CD4-positive, alpha-beta T cell treated with Interleukin-17A for 1 hour (primary cell): Measurements from ENCODE around the gene GSTM2.
A peak's percentile ranks its signal among the peaks of the same experiment; 100 is the strongest.
"Not testable (repeated sequence)": the region's sequence is repeated elsewhere in the genome, so short reads cannot be mapped to it uniquely, and the experiment has no call there.

Experiments used
- DNase-seq: peaks from one replicate; pipeline ENCODE4 v3.0.0-alpha.2; 2020

Gene GSTM2

GRCh38 chr1:109650609-109651008, 17.2 kb upstream of the GSTM2 start:
- no peak for DNase-seq

DNA sequence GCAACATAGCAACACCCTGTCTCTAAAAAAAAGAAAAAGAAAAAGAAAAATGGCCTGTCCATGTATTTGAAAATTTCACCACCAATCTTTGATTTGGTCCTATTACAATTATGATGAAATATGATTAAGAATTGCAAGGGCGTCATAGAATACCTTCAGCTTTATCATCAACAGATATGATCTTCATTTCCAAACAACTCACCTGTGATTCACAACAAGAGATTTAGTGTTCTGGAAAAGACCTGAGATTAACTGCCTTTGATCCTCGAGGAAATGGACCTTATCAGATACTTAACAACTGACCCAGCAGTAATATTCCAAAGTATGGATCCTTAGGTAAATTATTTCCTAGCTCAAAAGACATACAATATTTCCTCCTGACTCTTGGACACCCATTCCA, 15.5 kb upstream of the GSTM2 start:
- DNase-seq, result no peak

GRCh38 chr1:109653306-109653705, 14.6 kb upstream of the GSTM2 start:
- no peak for DNase-seq

- DNase-seq, result no peak
These were observed 13.3 kb upstream of the GSTM2 start for GRCh38 chr1:109654519-109654918.

DNA sequence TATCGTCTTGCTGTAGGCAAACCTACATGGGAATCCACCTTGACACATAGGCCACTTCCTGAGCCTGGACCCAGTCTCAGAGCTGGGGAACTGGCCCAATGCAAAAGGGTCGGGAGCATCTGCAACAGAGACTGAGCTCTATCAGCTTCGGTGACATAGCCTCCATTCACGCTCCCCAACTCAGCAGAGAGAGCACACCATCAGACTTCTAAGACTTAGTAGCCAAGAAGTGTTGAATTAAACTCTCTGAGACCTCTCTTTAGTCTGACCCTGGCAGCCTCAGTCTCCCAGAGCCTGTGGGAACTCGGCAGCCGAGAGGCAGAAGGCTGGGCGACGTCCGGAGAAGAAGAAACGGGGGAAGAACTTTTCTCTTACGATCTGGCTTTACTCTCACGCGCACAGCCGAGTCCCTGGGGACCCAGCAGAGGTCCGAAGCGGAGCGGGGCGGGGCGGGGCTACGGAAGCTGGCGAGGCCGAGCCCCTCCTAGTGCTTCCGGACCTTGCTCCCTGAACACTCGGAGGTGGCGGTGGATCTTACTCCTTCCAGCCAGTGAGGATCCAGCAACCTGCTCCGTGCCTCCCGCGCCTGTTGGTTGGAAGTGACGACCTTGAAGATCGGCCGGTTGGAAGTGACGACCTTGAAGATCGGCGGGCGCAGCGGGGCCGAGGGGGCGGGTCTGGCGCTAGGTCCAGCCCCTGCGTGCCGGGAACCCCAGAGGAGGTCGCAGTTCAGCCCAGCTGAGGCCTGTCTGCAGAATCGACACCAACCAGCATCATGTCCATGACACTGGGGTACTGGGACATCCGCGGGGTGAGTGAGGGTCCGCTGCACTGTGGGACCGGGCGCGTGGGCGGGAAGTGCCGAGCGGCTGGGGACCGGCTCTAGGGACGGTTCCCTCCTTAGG, 12.0 kb upstream of the GSTM2 start, which contains the start of gene GSTM4:
TSS of gene GSTM4 (plus strand) at position 485 of the 905 bp plus-strand sequence. CDS start at position 776, 291 bp downstream.
- peak; percentile 61 for DNase-seq

- DNase-seq, result no peak
These were observed 10.5 kb upstream of the GSTM2 start for GRCh38 chr1:109657395-109657794.

GRCh38 chr1:109657970-109658369, 9.9 kb upstream of the GSTM2 start:
- no peak for DNase-seq

DNA sequence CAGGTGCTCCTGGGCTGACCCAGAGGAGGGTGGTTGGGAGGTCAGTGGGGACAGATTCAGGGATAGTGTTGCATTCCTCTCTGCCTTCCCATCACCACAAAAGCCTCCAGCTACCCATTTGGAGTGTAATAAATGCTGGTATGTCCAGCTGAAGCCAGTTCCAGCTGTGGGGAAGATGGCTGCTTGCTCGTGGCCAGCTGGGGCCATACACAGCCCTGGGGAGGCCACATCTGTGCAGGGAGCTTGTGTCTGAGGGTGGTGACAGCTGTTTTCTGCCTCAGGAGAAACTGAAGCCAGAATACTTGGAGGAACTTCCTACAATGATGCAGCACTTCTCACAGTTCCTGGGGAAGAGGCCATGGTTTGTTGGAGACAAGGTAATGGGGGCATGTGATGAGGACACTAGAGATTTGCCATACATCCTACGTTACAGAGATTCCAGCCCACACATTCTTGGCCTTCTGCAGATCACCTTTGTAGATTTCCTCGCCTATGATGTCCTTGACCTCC, 9.3 kb upstream of the GSTM2 start:
- no peak for DNase-seq

DNA sequence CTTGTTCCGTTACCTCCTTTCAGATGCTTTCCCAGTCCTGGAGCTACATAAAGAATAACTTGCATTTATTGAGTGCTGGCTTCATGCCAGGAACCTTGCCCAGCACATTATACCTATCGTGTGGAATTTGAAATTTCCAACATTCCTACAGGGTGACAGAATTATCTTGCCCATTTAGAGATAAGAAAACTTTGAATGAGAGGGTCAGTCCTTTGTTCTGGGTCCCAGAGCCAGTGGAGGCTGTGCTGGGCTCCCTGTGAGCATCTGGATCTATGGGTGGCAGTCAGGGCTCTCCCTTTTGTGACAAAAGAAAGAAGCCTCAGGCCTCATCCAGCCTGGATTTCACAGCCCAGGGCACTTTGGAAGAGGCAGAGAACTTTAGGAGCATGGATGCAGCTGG, 8.7 kb upstream of the GSTM2 start:
- no peak for DNase-seq

GRCh38 chr1:109659997-109660690, 7.7 kb upstream of the GSTM2 start:
- DNase-seq, result no peak

GRCh38 chr1:109660691-109661026, 7.2 kb upstream of the GSTM2 start:
- DNase-seq, result not testable (repeated sequence)

GRCh38 chr1:109661391-109661790, 6.5 kb upstream of the GSTM2 start:
- DNase-seq, result no peak

DNA sequence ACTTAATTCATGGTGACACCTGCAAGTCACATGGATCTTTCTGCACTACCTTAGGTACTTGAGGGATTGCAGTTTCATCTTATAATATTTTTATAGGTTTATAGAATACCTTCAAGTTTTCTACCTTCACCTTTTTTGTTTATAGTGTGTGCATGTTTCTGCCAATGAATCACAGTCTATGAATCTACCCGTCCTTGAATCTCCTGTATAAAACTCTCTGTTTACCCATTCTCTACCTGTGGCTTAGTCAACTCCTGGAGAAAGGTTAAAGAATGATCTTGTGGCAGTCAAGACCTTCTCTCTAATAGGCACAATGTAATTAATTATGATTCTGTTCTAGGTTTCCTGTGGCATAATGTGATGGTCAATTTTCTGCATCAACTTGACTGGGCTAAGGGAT, 3.2 kb upstream of the GSTM2 start:
- no peak for DNase-seq

DNA sequence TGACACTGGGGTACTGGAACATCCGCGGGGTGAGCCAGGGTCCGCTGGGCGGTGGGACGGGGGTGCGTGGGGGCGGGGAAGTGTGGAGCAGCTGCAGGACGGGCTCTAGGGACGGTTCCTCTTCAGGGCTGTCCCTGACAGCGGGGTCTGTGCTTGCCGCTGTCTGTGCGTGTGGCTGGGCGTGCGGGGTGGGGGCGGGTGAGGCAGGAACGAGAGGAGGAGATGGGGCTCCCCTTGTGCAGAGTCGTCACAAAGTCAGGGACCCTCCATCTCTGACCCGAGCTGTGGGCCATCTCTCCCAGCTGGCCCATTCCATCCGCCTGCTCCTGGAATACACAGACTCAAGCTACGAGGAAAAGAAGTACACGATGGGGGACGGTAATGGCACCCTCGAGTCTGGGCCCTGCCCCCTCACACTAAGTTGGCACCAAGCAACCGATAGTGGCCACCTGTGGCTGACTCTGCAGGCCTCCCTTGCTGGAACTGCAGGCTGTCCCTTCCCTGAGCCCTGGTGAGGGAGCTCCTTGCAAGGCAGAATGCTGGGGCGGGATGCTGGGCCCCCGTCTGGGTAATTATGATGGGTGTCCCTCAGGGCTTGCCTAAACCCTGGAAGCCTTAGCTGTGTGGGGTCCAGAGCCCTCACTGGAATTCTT, 392 bp downstream of the GSTM2 start:
- DNase-seq, result no peak

DNA sequence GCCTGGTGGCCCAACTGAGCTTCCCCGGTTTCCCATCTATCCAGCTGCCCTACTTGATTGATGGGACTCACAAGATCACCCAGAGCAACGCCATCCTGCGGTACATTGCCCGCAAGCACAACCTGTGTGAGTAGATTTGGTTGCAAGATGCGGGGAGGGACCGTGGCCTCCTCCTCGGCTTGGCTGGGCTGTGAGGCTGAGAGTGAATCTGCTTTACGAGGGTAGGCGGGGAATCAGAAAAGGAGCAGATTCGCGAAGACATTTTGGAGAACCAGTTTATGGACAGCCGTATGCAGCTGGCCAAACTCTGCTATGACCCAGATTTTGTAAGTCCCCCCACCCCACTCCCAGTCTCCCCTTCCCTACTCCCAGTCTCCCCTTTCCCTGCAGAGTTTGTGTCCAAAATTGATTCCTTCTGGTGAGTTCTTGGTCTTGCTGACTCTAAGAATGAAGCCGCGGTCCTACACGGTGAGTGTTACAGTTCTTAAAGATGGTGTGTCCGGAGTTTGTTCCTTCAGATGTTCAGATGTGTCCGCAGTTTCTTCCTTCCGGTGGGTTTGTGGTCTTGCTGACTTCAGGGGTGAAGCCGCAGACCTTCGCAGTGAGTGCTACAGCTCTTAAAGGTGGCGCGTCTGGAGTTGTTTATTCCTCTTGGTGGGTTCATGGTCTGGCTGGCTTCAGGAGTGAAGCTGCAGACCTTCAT, 1.5 kb downstream of the GSTM2 start:
- DNase-seq, result no peak

DNA sequence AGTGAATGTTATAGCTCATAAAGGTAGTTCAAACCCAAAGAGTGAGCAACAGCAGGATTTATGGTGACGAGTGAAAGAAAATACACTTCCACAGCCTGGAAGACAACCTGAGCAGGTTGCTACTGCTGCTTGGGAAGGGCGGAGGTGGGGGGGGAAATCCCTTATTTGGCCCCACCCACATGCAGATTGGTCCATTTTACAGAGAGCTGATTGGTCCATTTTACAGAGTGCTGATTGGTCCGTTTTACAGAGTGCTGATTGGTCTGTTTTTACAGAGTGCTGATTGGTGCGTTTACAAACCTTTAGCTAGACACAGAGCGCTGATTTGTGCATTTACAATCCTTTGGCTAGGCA, 2.1 kb downstream of the GSTM2 start:
- peak; percentile 18 for DNase-seq

DNA sequence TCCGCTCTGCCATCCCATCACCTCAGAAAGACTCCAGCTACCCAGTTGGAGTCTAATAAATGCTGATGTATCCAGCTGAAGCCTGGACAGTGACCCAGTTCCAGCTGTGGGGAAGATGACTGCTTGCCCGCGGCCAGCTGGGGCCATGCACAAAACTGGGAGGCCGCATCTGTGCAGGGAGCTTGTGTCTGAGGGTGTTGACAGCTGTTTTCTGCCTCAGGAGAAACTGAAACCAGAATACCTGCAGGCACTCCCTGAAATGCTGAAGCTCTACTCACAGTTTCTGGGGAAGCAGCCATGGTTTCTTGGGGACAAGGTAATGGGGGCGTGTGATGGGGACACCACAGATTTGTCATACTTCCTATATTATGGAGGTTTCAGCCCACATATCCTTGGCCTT, 3.2 kb downstream of the GSTM2 start:
- DNase-seq, result no peak

- not testable (repeated sequence) for DNase-seq
These were observed 6.0 kb downstream of the GSTM2 start for GRCh38 chr1:109673861-109674260.

- DNase-seq, result not testable (repeated sequence)
These were observed 9.0 kb downstream of the GSTM2 start for GRCh38 chr1:109676683-109677381.

DNA sequence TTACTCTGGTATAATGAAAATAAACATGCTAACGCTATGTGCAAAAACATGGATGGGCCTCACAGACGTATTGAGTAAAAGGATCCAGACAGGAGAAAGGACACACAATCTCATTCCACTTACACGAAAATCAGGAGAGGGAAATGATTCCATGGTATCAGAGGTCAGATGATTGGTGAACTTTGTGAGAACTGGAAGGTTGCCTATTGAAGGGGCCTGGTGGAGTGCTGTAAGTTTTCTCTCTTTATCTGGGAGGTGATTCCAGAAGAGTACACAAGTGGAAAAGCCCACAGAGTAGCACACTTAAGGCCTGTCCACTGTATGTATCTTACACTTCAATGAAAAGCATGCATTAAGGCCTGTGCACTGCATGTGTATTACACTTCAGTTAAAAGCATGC, 9.6 kb downstream of the GSTM2 start:
- no peak for DNase-seq

- DNase-seq, result not testable (repeated sequence)
These were observed 10.8 kb downstream of the GSTM2 start for GRCh38 chr1:109678637-109679036.

GRCh38 chr1:109684777-109685176, 16.9 kb downstream of the GSTM2 start:
- not testable (repeated sequence) for DNase-seq
